PC-3 (cell line): Measurements from ENCODE around the gene KLF13. TPM values are rescaled to one million over a fixed set of nuclear protein-coding genes. Genes with fewer than 3 reads are reported as not detected.

Source experiments
- ATAC-seq: fragments of 200-7000 bp; cut with Tn5 transposase; 2 replicates; pipeline ENCODE4 v1.9.1; 2020; ENCODE audit warnings: mild to moderate bottlenecking, moderate library complexity
- BruUV-seq: library from RNA; stranded (reverse); fragments of 400-500 nt; replicated peaks from 2 replicates; lab custom pipeline; 2021; lab: Mats Ljungman, UMichigan
- CTCF ChIA-PET: fragments of 300-600 bp; sonication (Branson Sonifier 250); formaldehyde crosslinking; loops from one replicate; lab custom pipeline; 2022; ENCODE audit warnings: antibody characterized with exemption; lab: Charles Lee
- POLR2A ChIA-PET: fragments of 300-600 bp; sonication (Branson Sonifier 250); formaldehyde crosslinking; loops from one replicate; lab custom pipeline; 2022; ENCODE audit warnings: antibody characterized with exemption; ENCODE audit not compliant: unreplicated experiment; lab: Charles Lee
- DNase-seq: peaks from one replicate; pipeline ENCODE4 v3.0.0-alpha.2; 2015
- H2AFZ ChIP-seq: fragments of 300-600 bp; sonication (generic); 2 replicates; pipeline ENCODE4 v1.6.0; 2016; ENCODE audit warnings: antibody characterized with exemption, low read length
- H3F3A ChIP-seq: fragments of 300-600 bp; sonication (generic); one replicate; pipeline ENCODE4 v1.6.0; 2017; ENCODE audit warnings: antibody characterized with exemption, low read length, control low read depth, mild to moderate bottlenecking; ENCODE audit not compliant: unreplicated experiment
- H3K27ac ChIP-seq: fragments of 300-600 bp; sonication (generic); 2 replicates; pipeline ENCODE4 v1.5.1; 2016; ENCODE audit warnings: mild to moderate bottlenecking, low read length
- H3K27me3 ChIP-seq: fragments of 300-600 bp; sonication (generic); 2 replicates; pipeline ENCODE4 v1.6.1; 2016; ENCODE audit warnings: low read length, mixed read lengths
- H3K36me3 ChIP-seq: fragments of 300-600 bp; sonication (generic); 2 replicates; pipeline ENCODE4 v1.6.1; 2016; ENCODE audit warnings: low read depth, mixed run types, low read length, mixed read lengths
- H3K4me1 ChIP-seq: fragments of 300-600 bp; sonication (generic); 2 replicates; pipeline ENCODE4 v1.5.1; 2016; ENCODE audit warnings: low read length; ENCODE audit not compliant: insufficient read depth
- H3K4me2 ChIP-seq: fragments of 300-600 bp; sonication (generic); 2 replicates; pipeline ENCODE4 v1.6.0; 2016; ENCODE audit warnings: low read length
- H3K4me3 ChIP-seq: fragments of 300-600 bp; sonication (generic); 2 replicates; pipeline ENCODE4 v1.5.1; 2016; ENCODE audit warnings: mild to moderate bottlenecking, low read length, mixed read lengths
- H3K79me2 ChIP-seq: fragments of 300-600 bp; sonication (generic); 2 replicates; pipeline ENCODE4 v1.6.1; 2017; ENCODE audit warnings: low read length, mixed read lengths
- H3K9ac ChIP-seq: fragments of 300-600 bp; sonication (generic); 2 replicates; pipeline ENCODE4 v1.6.0; 2016; ENCODE audit warnings: mild to moderate bottlenecking, low read length
- H3K9me2 ChIP-seq: fragments of 300-600 bp; sonication (generic); replicated peaks from 2 replicates; pipeline ENCODE4 v1.6.1; 2016; ENCODE audit warnings: mixed run types, low read length, mixed read lengths
- H3K9me3 ChIP-seq: fragments of 300-600 bp; sonication (generic); 2 replicates; pipeline ENCODE4 v1.6.1; 2016; ENCODE audit warnings: low read length, mixed read lengths
- H4K20me1 ChIP-seq: fragments of 300-600 bp; sonication (generic); 2 replicates; pipeline ENCODE4 v1.6.1; 2016; ENCODE audit warnings: low read length, mixed read lengths
- EZH2 ChIP-seq: fragments of 300-600 bp; sonication (generic); IDR thresholded peaks from one replicate; pipeline ENCODE4 v1.6.1; 2017; ENCODE audit warnings: antibody characterized with exemption, mild to moderate bottlenecking, low read length; ENCODE audit not compliant: unreplicated experiment
- EZH2phosphoT487 ChIP-seq: fragments of 300-600 bp; sonication (generic); IDR thresholded peaks from 2 replicates; pipeline ENCODE4 v1.6.1; 2018; ENCODE audit warnings: mild to moderate bottlenecking, antibody characterized with exemption, low read length, borderline replicate concordance
- intact Hi-C: fragments of 100-400 bp; cut with micrococcal nuclease; formaldehyde crosslinking; loops from 2 replicates; pipeline ENCODE4 v1.9.0; 2023
- total RNA-seq: library from RNA; depleted of rRNA; stranded (reverse); fragments of >200 nt; gene quantifications from 2 replicates; pipeline ENCODE4 v1.2.3, GENCODE V29; 2014
- TF ChIP-seq, protein P1 (sequence below): fragments of 300-600 bp; sonication (generic); conservative IDR thresholded peaks from 2 replicates; pipeline ENCODE4 v1.5.1; 2017; ENCODE audit warnings: antibody characterized with exemption, low read depth, mild to moderate bottlenecking, low read length

KLF13 gene
- total RNA-seq, 1 experiment from 2014 or later, result 11.4 TPM

DNA sequence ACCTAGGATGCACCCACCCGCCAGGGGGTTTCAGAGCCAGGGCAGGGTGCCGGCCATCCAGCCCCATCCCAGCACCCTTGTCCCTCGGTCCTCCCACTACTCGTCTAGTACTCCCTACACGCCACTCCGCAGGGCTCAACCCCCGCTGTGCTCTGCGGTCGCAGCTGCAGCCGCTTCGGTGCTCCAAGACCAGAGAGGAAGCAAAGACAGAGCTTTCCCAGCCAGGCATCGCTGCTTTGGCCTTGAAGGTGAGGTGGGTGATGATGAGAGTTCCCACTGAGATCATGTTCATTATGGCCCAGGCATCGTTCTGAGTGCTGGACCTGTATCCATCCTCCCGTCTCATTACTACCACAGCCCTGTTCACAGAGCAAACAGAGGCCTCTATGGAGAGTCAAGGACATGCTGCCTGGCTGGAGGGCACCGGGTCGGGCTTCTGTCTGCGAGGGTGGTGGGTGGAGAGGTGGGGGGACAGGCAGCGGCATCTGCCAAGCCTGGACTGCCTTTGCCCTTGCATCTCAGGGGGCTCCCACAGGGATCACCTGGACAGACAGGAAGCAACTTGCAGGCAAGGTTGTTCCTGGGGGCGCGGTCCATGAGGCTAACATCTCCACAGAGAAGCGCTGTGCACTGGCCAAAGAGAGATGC, 66.9 kb downstream of the KLF13 start:
- TF ChIP-seq EZH2phosphoT487 (no peak), EZH2 (no peak)
- TF ChIP-seq, protein P1, sequence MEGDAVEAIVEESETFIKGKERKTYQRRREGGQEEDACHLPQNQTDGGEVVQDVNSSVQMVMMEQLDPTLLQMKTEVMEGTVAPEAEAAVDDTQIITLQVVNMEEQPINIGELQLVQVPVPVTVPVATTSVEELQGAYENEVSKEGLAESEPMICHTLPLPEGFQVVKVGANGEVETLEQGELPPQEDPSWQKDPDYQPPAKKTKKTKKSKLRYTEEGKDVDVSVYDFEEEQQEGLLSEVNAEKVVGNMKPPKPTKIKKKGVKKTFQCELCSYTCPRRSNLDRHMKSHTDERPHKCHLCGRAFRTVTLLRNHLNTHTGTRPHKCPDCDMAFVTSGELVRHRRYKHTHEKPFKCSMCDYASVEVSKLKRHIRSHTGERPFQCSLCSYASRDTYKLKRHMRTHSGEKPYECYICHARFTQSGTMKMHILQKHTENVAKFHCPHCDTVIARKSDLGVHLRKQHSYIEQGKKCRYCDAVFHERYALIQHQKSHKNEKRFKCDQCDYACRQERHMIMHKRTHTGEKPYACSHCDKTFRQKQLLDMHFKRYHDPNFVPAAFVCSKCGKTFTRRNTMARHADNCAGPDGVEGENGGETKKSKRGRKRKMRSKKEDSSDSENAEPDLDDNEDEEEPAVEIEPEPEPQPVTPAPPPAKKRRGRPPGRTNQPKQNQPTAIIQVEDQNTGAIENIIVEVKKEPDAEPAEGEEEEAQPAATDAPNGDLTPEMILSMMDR, result no peak
- ATAC-seq (no peak), DNase-seq (no peak)
- BruUV-seq, result no TSS peak
- Histone ChIP-seq H3K4me1 (peaks cover 23% of the 10 kb centered on the region; the same call in 1 of the 2 replicates), H3K9me2 (no peaks in the 10 kb centered on the region), H3K9ac (no peak overlapping the region), H3K79me2 (no peaks in the 10 kb centered on the region), H3K4me2 (no peak overlapping the region), H3K4me3 (no peak overlapping the region), H4K20me1 (no peaks in the 10 kb centered on the region), H3K36me3 (no peaks in the 10 kb centered on the region), H3K9me3 (no peaks in the 10 kb centered on the region), H3K27me3 (peaks cover 3% of the 10 kb centered on the region; the same call in 1 of the 2 replicates), H3K27ac (no peak overlapping the region), H2AFZ (no peak overlapping the region), H3F3A (no peaks in the 10 kb centered on the region)
- intact Hi-C loops, result no loop called here
- CTCF ChIA-PET, result no interaction called here
- POLR2A ChIA-PET, result no interaction called here

DNA sequence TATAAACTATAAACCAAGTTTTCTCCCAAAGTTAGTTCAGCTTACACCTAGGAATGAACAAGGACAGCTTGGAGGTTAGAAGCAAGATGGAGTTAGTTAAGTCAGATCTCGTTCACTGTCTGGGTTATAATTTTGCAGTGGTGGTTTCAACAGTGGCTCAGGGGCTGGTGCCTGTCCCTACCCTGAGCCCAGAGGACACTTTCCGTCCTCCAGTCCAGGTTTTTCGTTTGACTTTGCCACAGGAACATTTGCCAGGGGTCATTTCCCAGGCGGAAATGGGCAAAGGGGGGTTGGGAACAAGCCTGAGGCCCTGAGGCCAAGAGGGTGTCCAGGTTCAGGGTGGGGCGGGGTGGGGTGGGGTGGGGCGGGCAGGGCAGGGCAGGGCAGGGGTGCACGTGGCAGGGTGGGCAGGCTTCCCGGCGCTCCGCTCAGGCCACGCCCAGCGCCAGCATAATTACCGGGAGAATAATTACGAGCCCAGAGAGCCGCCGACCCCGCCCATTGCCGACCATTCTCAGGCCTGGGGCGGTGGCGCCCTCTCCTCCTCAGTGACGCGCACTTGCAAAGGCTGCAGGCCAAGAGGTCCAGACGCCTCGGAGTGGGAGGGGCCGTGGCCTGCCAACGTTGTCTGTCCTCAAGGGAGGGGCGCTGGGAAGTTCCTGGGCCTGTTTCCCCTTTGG, 70.4 kb downstream of the KLF13 start:
- Histone ChIP-seq H3K79me2 (no peaks in the 10 kb centered on the region), H3K27me3 (0 out of 2 replicates have a peak, but pooled peaks cover 2% of the 10 kb centered on the region), H3K4me2 (peak overlapping the region; percentile 75), H3F3A (no peaks in the 10 kb centered on the region), H3K27ac (peak overlapping the region; percentile 36; the same call in 1 of the 2 replicates), H3K4me1 (peaks cover 21% of the 10 kb centered on the region; the same call in 1 of the 2 replicates), H3K9me3 (no peaks in the 10 kb centered on the region), H3K9me2 (no peaks in the 10 kb centered on the region), H2AFZ (peak overlapping the region; percentile 78), H4K20me1 (no peaks in the 10 kb centered on the region), H3K9ac (no peak overlapping the region; the same call in 1 of the 2 replicates), H3K36me3 (no peaks in the 10 kb centered on the region), H3K4me3 (peak overlapping the region; percentile 51; the same call in 1 of the 2 replicates)
- TF ChIP-seq EZH2phosphoT487, result no peak
- TF ChIP-seq, protein P1, result no peak
- no peak for TF ChIP-seq EZH2
- DNase-seq (peak; percentile 70), ATAC-seq (peak; percentile 82)
- ChIA-PET CTCF (no interaction called here), POLR2A (no interaction called here)
- no TSS peak for BruUV-seq
- intact Hi-C loops, result loop anchor here (2.0 kb wide), 2 partner anchors 38 to 70 kb away; partner anchors contain the start of gene KLF13
